Adipocyte (in vitro differentiated cells): ENCODE measurements around the gene LRRC25.

Experiments
- DNase-seq: peaks from one replicate; pipeline ENCODE4 v3.0.0-alpha.2; 2015; ENCODE audit warnings: low read depth
- H3K27me3 ChIP-seq: replicated peaks from 2 replicates; pipeline ENCODE4 v1.7.0; 2013; ENCODE audit warnings: mild to moderate bottlenecking, low read length, moderate library complexity; ENCODE audit not compliant: control insufficient read depth, insufficient read depth
- H3K36me3 ChIP-seq: 2 replicates; pipeline ENCODE4 v1.7.0; 2013; ENCODE audit warnings: low read length, mild to moderate bottlenecking, moderate library complexity; ENCODE audit not compliant: control insufficient read depth, insufficient read depth, severe bottlenecking
- H3K4me1 ChIP-seq: 2 replicates; pipeline ENCODE4 v1.7.0; 2013; ENCODE audit warnings: mild to moderate bottlenecking, low read length, moderate library complexity; ENCODE audit not compliant: control insufficient read depth, insufficient read depth
- H3K4me3 ChIP-seq: 2 replicates; pipeline ENCODE4 v1.7.0; 2013; ENCODE audit warnings: mild to moderate bottlenecking, low read length, moderate library complexity
- H3K9ac ChIP-seq: 2 replicates; pipeline ENCODE4 v1.7.0; 2013; ENCODE audit warnings: mild to moderate bottlenecking, low read length, moderate library complexity
- H3K9me3 ChIP-seq: 2 replicates; pipeline ENCODE4 v1.7.0; 2013; ENCODE audit warnings: mild to moderate bottlenecking, low read length, moderate library complexity; ENCODE audit not compliant: control insufficient read depth

LRRC25 gene

DNA sequence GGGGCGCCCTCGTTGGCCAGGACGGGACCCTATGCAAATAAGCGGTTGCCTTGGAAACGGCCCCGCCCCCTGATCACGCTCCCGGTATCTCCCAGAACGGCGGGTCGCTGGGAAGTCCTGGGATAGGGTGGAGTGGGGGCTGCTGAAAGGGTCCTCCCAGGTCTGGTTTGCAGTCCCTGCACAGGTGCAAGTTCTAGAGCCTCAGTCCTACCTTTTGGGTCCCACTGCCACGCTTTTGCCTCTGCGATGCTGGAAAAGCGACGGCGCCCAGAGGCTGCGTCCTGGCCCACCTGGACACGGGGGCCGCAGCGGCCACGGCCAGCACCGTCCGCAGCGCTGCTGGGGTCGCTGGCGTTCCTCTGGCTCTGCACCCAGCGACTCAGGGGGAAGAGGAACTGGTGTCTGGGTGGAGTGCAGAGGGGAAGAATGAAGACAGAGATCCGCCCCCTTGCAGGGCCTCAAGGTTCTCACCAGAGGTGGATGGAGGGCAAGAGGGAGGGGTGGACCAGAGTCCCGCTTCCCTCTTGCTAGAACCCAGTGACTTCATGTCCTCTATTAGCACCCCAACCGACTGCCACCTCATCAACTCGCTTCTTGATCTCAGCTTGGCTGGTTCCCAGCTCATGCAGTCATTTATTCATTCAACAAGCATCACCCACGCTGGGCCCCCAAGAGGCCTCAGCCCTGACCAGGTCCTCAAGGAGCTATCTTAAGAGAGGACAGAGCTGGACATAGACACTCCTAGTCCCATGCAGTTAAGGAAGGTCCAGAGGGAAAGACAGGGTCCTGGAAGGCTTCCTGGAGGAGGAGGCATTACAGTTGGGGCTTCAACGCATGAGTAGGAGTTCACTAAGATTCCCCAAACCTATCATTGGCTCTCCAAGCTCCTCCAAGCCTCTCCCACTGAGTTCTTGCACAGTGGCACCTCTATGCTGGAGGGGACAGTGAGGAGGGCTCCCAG, at the start of gene LRRC25:
TSS of gene LRRC25 (minus strand) at position 381 of the 961 bp plus-strand sequence. CDS start 659 bp downstream, outside the sequence.
- no peak for DNase-seq
- no peaks in the 10 kb centered on the region for H3K9me3 ChIP-seq
- peaks cover 7% of the 10 kb centered on the region for H3K4me1 ChIP-seq
- H3K9ac ChIP-seq, result no peak within 1 kb of the TSS
- peaks cover 7% of the 10 kb centered on the region for H3K27me3 ChIP-seq
- no peak within 1 kb of the TSS for H3K4me3 ChIP-seq
- H3K36me3 ChIP-seq, result no peaks in the 10 kb centered on the region

DNA sequence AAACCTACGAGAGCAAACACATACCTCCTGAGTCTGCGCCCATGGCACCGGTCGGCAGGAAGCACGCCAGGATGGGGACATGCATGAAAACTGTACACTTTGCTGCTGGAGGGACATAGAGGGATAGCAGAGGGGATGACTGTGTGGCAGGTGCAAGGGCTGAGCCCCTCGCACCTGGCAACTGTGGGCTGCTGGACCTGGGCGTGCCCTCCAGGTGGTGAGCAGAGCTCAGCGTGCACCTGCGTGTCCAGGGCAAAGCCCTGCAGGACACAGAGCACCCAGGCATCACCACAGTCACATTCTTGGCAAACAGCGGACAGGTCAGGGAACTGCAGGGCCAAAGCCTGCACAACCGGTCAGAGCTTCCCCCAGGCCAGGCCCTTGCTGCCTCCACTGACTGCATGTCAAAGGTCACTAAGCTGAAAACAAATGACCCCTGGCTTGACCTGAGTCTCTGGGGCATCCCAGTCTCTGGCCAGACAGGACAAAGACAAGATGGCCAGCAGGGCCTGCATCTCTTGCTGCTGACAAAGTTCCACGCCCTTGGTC, 49.5 kb upstream of the LRRC25 start:
- Histone ChIP-seq H3K36me3 (peaks cover 78% of the 10 kb centered on the region), H3K4me3 (no peak overlapping the region), H3K9me3 (no peaks in the 10 kb centered on the region), H3K4me1 (peaks cover 10% of the 10 kb centered on the region), H3K27me3 (no peaks in the 10 kb centered on the region), H3K9ac (no peak overlapping the region)
- DNase-seq, result no peak

DNA sequence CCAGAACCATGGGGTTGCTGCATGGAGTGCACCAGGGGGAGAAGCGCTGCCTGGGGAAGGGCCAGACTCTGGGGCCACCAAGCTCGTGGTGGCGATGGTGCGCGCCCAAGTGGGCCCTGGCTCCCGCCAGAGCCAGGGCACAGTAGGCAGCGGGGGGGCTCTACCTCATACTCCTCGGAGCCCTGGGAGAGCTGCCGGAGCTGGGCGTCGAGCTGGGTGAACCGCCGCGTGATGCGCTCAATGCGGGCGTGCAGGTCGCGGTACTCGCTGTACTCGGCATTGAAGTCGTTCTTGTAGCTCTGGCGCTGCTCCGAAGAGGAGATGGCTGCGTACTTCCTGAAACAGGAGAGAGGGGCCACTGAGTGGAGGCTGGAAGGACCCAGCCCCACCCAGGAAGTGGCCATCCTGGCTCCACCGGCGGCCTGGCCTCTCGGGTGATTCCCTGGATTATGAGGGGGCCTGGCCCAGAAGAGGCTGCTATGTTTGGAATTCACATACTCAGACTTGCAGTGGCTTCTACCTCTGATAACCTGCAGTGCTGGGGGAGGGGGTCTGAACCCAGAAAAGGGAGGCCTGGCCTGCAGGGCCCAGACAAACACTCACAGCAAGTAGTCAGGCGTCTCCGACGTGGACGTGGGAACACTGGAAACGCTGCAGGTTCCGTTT, 48.9 kb upstream of the LRRC25 start:
- peaks cover 72% of the 10 kb centered on the region for H3K36me3 ChIP-seq
- H3K4me3 ChIP-seq, result no peak overlapping the region
- peaks cover 4% of the 10 kb centered on the region for H3K4me1 ChIP-seq
- no peaks in the 10 kb centered on the region for H3K27me3 ChIP-seq
- no peak overlapping the region for H3K9ac ChIP-seq
- no peaks in the 10 kb centered on the region for H3K9me3 ChIP-seq
- DNase-seq, result no peak

GRCh38 chr19:18445262-18445948, 48.0 kb upstream of the LRRC25 start:
- H3K27me3 ChIP-seq, result no peaks in the 10 kb centered on the region
- H3K4me3 ChIP-seq, result no peak overlapping the region
- H3K4me1 ChIP-seq, result no peaks in the 10 kb centered on the region
- H3K9ac ChIP-seq, result no peak overlapping the region
- H3K9me3 ChIP-seq, result no peaks in the 10 kb centered on the region
- no peak for DNase-seq
- H3K36me3 ChIP-seq, result peaks cover 66% of the 10 kb centered on the region

- Histone ChIP-seq H3K4me3 (no peak overlapping the region), H3K4me1 (peaks cover 4% of the 10 kb centered on the region), H3K9ac (no peak overlapping the region), H3K9me3 (no peaks in the 10 kb centered on the region), H3K36me3 (peaks cover 57% of the 10 kb centered on the region), H3K27me3 (no peaks in the 10 kb centered on the region)
- no peak for DNase-seq
Observed at GRCh38 chr19:18444513-18444912, 47.1 kb upstream of the LRRC25 start.

DNA sequence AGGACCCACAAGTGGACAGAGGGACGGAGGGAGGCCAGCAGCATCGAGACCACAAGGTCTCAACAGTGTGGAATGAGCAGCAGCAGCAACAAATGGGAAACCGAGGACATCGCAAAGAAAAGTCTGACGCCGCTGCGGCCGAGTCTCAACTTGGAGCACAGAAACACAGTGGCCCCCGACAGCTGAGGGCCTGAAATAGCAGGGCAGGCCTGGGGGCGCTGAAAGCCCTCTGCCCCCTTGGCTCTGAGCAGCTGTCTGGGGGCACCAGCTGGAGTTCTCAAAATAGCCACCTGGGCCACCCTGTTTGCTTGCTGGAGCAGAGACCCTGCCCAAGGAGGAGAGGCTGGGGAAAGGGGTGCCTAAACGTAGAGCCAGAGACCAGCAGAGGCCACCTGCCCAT, 46.4 kb upstream of the LRRC25 start:
- Histone ChIP-seq H3K4me1 (peaks cover 9% of the 10 kb centered on the region), H3K4me3 (no peak overlapping the region), H3K36me3 (peaks cover 51% of the 10 kb centered on the region), H3K27me3 (no peaks in the 10 kb centered on the region), H3K9me3 (no peaks in the 10 kb centered on the region), H3K9ac (no peak overlapping the region)
- DNase-seq, result no peak

- Histone ChIP-seq H3K27me3 (no peaks in the 10 kb centered on the region), H3K9me3 (no peaks in the 10 kb centered on the region), H3K4me1 (peaks cover 13% of the 10 kb centered on the region), H3K4me3 (no peak overlapping the region), H3K9ac (no peak overlapping the region), H3K36me3 (peaks cover 46% of the 10 kb centered on the region)
- no peak for DNase-seq
Observed at GRCh38 chr19:18443406-18443805, 46.0 kb upstream of the LRRC25 start.

DNA sequence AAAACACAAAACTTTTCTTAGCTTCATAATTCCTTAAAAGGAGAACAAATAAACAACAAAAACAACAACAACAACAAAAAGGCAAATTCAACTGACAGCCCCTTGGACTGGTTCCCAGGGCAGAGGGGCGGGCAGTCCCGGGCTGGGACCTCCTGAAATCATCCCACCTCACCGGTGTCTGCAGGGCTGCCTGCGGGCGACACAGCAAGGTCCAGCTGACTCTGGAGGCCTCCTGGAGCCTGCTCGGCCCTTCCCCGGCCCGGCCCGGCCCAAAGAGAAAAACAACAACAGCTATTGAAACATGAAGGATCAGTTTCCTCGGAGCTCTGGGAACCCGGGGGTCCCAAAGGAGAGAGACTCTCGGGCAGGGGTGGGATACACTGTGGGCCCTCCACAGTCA, 45.5 kb upstream of the LRRC25 start:
- Histone ChIP-seq H3K9ac (no peak overlapping the region), H3K4me1 (peaks cover 16% of the 10 kb centered on the region), H3K36me3 (peaks cover 42% of the 10 kb centered on the region), H3K9me3 (no peaks in the 10 kb centered on the region), H3K27me3 (no peaks in the 10 kb centered on the region), H3K4me3 (no peak overlapping the region)
- DNase-seq, result no peak

- DNase-seq, result no peak
- Histone ChIP-seq H3K4me3 (no peak overlapping the region), H3K9ac (no peak overlapping the region)
Observed at GRCh38 chr19:18441804-18442788, 44.7 kb upstream of the LRRC25 start.

More at GRCh38 chr19:18441804-18442788, 44.7 kb upstream of the LRRC25 start:
- H3K9me3 ChIP-seq, result no peaks in the 10 kb centered on the region
- H3K27me3 ChIP-seq, result no peaks in the 10 kb centered on the region
- peaks cover 35% of the 10 kb centered on the region for H3K36me3 ChIP-seq
- H3K4me1 ChIP-seq, result peaks cover 16% of the 10 kb centered on the region
